Activated T-cell treated with anti-CD3 and anti-CD28 coated beads for 4 hours (primary cell): ENCODE data around the gene STK35.

Experiments used
- DNase-seq: peaks from one replicate; pipeline ENCODE4 v3.0.0-alpha.2; 2020

Gene STK35

DNA sequence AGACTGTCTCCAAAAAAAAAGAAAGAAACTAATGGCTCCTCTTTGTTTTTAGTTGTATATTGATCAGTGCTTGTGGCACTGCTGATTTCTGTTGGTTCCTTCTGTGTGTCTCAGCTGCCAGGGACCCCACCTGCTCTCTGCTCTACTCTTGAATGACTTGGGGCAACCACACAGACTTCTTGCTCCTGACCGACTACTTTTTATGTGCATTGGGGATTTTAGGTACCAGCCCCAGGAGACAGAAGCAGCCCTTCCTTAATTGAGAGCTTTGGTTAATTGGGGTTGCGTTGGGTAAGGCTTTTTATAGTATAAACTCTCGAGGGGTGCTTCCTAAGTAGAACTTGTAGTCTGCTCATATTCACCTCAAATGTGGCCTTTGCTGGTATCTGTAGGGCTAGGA is 6.9 kb downstream of the STK35 start:
- DNase-seq, result no peak

DNA sequence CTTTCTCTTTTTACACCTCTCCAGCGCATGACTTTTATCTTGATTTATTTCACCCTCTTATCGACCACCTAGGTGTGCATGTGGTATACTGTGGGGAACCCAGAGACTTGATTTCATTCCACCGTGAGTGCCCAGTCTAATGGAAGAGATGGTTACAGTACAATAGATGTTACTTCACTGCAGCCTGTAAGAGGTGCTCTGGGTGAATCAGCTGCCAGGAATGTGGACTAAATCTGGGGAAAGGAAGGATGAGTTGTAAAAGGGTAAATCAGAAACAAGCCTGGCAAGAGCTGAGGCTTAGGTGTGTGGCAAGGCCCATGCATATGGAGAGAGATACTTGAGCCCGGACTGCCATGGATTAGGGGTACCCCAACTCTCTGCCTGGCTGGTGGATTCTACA is 7.4 kb downstream of the STK35 start:
- no peak for DNase-seq

DNA sequence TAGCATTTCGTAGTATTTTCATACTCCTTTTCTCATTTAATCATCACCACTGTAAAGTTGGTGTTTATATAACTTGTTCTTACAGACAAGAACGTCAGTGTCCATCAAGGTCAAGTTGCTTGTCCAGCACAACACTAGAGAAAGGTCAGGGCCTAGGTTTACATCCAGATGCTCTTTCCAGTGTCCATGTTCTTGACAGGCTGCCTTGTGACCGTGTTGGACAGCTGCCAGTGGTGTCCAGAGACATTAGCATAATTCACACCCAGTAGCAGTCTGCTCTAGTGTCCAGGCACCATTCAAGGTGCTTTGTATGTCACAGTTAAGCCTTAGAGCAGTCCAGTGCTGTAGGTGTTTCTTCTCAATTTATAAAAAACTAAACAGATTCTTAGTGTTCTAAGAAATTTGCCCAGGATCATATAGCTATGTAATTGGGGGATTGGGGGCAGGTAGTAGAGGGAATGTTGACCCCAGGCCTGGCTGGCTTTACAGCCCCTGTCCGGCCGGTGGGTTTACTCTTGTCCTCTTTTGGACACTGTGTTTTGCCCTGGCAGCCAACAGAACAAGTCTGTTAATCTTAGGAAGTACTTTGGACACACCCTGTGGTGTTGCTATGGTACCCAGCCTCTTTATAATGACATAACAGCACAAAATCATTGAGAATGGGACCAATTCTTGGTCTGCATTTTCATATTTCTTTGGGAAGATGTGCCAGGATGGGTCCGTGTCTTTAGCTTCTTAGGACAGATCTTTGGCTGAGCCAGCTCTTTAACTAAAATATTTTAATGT is 8.0 kb downstream of the STK35 start:
- DNase-seq, result no peak

DNA sequence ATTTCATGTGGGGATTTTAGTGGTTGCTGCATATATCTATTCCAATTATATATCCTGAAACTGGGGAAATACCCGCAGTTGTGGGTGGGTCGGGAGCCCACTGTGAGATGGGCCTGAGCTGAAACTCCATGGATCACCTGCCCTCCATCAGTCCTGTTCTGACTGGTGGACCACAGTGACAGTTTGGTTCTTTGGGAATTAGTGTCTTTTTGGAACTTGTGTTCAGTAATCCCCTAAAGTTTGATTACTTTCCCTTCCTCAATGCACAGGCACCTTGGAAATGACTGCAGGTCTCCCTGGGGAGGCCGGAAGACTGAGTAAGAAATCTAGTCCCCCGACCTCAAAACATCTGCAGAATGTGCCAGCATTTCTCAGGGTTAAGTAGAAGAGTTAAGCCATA is 11.3 kb downstream of the STK35 start:
- no peak for DNase-seq

DNA sequence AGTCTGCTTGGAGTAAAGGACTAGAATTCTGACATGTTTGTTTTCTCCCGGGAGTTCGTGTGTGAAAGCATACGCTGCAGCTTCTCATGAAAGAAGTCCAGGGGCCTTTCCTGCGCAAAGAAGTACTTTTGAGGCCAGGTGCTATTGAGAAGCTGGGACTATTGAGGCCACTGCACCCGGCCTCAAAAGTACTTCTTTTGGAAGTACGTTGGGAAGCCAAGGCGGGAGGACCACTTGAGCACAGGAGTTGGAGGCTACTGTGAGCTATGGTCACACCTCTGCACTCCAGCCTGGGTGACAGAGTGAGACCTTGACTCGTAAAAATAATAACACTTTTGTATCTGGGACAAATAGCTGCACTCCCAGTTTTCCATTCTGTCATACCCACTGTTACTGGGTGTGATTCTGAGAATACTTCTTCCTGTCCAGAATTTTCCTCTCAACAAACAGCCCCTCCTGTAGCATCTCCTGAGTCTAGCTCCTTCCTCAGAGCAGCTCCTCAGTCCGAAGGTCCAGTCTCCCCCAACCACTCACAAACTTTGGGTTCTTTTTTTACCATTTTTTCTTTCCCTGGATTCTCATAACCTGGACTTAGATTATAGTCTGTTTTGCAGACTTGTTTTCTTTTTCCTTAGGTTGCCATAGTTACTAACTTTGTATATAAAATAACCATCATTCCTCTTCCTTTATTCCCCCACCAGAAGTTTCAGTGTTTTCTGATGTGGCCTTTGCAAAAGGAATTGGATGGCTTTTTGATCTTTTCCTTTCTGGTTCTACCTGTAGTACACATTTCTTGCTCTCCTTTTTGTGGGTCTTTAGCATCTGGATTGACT is 12.7 kb downstream of the STK35 start:
- no peak for DNase-seq

DNA sequence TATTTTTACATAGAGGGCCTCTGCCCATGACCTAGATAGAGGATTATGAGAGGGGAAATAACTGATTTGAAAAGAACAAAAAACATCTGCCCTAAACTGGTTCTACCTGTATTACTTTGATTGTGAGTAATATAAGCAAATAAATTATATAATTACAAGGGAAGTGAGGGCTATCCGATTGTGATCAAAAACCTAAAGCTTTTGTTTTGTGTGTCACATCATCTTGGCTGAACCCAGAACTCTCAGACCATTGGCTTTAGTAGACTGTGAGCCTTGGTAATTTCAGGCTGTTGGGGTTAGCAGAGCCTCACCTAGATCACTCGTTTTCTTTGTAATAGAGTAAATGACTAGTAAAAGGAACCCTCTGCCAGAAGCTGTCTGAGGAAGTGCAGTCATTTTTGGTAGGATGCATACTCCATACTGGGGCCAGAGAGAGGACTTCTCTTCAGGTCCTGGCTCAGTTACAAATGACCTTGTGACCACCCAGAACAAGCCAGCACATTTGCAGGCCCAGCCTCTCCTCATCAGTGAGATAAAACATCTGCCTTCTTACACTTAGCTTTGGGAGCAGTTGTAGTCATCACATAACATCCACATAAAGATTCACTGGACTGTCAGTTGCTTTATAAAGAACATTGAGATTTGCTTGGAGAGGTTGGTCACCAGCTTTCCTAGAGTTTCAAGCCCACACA is 13.5 kb downstream of the STK35 start:
- DNase-seq, result no peak

DNA sequence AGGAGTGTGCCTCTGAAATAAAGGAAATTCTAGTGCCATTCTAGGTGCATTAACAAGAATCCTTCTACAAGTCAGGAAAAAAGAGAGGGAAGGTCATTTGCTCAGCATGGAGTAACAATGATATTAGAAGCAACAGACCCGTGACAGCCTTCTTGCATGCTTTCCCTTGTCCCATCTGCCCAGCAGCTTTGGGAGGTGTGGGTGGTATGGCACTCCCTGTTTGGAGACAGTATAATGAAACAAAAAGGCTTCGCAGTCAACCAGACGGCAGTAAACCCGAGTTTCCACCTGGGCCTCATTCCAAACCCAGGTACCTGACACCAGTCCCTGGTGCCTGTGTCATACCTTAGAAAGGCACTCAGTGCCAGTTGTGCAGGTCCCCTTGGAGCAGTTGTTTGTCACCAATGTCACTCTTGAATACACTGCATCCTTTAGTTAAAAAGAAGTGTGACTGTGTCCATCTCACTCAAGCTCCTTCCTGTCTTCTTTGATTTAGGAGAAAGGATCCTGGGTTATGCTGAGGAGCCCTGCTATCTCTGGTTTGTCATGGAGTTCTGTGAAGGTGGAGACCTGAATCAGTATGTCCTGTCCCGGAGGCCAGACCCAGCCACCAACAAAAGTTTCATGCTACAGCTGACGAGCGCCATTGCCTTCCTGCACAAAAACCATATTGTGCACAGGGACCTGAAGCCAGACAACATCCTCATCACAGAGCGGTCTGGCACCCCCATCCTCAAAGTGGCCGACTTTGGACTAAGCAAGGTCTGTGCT is 14.7 kb downstream of the STK35 start:
- DNase-seq, result no peak

DNA sequence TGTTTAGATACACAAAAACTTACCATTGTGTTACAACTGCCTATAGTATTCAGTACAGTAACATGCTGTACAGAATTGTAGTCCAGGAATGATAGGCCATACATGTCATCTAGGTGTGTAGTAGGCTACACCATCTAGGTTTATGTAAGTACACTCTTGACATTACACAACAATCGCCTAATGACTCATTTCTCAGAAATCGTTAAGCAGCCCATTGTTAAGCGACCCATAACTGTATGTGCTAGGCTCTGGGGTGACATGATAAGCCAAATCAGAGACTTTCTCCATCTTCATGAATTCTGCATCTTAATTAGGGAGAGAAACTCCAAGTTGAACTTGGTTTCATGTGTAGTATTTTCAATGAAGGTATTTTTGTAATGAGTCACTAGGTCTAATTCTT is 17.2 kb downstream of the STK35 start:
- no peak for DNase-seq

DNA sequence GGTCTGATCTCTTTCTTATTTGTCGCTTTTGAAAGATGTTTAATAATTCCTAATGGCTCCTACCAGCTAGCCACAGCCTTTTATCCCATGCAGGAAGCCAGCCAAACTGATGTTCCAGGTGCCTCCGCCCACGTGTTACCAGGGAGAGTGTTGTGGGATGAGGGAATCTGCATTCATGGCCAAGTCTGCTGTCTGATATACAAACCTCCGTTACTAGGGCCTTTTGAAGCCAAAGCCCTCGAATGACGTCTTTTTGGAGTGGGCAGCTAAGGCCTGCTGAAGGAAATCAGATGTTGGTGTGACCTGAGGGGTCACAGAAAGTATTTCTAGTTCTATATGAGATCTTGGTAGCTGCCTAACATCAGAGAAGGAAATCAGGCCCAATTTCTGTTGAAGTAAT is 21.3 kb downstream of the STK35 start:
- DNase-seq, result no peak

DNA sequence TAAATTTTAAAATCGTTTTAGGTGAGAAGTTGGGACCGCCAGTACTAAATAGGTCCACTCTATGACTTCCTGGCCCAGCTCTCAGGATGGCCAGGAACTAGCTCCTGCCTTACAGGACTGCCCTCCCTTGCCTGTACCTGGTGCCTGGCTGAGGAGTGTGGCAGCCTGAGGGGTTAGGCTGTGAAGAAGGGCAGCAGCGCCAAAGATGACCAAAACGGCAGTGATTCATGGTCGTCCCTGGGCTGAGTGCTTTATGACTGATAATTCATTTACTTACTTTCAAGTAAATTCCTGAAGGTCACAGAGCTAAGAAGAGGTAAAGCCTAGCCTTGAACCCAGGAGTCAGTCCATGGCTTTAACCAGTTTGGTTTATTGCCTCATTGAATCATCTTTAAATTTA is 22.1 kb downstream of the STK35 start:
- no peak for DNase-seq

DNA sequence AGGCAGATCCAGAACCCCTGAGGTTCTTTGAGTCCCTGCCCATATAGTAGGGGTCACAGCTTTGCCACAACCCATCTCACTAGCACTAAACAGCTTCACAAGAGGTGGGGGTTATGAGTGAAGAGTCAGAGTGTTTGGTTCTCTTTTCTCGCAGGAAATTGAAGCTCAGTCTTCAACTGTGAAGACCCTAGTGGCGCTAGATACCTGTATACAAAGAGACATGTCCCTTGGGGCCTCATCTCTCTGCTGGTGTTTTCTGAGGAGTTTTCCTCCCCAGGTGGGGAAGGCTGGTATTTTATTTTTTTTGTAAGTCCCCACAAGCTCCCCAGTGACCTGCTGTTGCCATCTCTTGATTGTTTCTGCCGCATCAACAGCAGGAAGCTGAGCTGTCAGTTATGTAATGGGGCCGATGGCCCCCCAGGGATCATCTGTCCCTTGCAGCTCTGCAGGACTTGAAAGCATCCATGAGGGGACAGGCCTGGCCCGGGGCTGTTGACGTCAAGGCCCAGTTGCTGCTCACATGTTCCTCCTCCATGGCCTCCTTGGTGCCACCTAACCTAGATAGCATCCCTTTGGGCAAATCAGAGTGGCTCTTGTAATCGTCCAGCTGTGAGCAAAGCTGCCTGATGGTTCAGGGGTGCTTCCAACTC is 23.1 kb downstream of the STK35 start:
- no peak for DNase-seq

DNA sequence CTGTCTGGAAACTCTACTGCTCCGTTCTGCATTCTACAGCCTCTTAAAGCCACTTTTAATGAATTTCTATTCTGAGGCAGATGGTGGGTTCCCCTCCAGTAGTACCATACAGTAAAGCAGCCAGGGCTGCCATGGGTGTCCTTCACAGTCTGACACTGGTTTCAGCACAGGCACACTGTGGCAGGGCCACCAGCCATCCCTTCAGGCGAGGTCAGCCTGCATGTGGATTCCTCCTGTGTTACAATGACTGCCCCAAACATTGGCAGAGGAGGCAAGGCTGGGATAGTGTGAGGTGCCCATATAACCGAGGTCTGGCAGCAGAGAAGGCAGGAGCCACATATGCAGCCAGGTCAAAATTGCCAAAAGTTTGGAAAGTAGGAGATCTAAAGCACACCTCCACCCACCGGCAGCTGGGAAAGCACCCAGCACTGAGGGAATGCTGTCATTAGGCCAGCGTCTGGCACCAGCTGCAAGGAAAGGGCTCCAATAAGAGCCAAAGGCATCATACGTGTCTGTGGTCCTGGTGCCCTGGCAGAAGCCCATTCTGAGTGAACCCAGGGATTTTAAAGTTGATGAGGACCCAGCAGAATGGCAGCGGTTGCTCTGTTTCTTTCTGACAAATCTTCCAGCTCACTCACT is 24.0 kb downstream of the STK35 start:
- DNase-seq, result no peak

DNA sequence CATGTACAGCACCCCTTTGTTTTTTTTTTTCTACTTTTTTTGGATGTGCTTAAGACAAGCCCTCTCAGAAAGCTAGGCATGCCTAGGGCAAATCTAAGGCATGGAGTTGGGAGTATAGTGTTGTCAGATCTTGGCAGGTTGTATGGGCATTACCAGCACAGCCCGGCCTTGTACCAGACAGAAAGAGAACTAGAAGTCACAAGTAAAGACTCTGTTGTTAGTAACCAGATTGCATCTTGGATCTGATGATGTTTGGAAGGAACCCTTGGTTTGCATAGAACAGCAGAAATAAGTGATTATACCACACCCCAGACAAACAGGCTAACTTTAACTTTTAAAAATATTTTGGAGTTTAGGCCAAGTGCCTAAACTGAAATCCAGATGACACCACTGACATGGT is 25.6 kb downstream of the STK35 start:
- no peak for DNase-seq

DNA sequence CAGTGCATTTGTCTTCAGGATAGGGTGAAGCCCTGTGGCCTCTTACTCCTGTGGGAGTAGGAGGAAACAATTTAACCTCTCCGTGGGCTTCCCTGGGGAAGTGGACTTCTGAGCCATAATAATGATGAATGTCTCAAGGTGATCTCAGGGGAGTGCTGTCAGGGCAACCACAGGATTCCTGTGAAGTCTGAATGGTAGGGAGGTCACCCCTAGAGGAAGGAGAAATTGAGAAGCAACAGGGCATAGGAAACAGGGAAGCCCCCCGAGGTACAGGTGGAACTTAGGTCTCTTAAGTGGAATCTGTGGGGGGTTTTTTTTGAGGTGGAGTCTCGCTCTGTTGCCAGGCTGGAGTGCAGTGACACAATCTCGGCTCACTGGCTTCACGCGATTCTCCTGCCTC is 26.9 kb downstream of the STK35 start:
- no peak for DNase-seq

DNA sequence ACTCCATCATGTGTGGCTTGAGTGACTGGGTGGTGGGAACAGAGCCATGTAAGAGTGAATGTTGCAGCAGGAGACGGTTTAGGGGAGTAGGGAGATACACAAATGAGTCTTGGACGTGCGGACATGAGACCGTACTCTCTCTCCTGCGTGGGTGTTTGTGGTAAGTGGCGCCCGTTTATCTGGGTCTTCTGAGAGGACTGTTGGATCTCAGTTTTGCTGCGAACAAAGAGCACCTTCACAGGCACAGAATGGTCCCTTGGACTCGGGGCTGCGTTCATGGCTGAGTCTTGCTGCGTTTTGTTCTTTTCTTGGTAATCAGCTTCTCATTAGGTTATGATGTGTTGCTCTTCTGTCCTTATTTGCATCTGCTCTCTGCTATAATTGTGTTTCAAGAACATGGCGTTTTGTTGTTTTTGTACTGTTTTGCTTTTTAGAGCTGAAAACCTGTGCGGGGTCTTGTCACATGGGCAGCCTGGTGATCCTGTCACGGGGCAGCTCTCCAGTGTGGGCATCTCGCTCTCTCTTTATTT is 28.5 kb downstream of the STK35 start:
- no peak for DNase-seq

DNA sequence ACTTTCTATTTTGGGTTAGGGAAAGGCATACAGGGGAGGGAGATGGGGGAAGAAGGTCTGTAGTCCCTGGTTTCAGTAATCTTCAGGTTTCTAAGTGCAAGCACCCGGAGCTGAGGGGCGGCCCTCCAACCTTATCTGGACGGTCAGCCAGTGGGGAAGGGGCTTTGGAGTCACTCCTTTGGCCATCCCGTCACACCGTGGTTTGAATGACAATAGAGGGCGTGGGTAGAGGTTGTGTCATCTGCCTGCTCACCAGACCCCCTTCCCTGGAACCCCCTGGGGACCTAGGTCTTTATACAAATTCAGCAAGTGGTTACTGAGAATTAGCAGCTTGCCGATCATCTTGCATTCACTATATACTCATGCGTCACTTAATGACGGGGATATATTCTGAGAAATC is 29.1 kb downstream of the STK35 start:
- no peak for DNase-seq

DNA sequence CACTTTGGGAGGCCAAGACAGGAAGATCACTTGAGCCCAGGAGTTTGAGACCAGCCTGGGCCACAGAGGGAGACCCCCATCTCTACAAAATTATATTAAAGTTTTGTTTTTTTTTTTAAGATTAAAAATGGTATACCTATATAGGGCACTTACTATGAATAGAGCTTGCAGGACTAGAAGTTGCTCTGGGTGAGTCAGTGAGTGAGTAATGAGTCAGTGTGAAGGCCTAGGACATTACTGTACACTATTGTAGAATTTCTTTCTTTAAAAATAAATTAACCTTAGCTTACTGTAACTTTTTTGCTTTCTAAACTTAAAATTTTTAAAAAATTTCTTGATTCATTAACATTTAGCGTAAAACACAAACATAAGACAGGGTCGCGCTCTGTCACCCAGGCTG is 29.7 kb downstream of the STK35 start:
- no peak for DNase-seq

DNA sequence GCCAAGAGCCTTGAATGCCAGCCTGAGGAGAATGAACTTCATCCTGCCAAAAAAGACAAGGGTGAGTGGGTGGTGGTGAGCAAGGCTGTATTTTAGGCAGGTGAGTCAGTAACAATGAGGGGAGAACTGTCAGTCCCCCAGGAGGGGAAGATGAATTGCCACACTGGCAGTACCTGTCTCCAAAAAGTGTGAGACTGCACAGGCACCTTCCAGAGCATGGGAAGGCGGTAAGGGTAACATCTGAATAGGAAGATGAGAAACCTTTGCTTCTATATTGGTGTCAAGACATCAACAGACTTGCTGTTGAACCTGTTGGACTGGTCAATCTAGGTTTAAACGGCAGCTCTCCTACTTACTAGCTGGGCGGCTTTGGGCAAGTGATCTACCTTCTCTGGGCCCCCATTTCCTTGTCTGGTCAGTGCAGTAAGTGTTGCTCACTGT is 30.9 kb downstream of the STK35 start:
- no peak for DNase-seq

DNA sequence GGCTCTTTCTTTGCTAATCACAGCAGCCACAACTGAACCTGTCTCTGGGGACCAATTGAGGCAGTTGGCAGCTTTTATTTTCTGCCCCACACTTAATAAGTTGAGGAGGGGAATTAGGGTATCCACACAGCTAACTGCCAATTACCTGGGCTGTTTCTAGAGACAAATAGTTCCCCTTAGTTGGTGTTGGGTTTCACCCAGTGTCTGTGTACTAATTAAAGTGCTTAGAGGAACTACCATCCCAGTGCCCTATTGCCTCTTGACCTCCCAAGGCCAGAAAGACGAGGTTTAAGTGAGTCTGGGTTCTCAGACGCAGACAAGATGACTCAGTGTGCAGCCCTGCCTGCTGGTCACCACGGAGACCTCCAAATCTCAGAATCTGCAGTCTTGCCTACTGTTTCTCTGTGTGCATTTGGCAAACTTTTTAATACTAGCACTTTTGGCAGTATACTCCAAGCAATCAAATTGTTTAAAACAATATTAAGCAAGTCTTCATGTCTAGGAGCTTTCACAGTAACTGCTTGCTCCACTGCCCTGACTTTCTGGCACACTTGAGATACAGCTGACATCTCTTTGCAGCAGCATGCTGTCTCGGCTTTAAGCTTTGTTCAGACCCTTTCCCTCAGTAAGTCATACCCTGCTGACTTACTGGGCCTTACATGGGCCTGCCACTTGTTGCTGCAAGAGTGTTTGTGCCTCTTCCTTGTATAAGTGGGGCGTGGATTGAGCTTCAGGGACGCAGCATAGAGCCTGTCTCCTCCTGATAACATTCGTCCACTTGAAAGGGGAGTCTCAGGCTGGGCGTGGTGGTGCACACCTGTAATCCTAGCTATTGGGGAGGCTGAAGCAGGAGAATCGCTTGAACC is 31.9 kb downstream of the STK35 start:
- DNase-seq, result no peak

DNA sequence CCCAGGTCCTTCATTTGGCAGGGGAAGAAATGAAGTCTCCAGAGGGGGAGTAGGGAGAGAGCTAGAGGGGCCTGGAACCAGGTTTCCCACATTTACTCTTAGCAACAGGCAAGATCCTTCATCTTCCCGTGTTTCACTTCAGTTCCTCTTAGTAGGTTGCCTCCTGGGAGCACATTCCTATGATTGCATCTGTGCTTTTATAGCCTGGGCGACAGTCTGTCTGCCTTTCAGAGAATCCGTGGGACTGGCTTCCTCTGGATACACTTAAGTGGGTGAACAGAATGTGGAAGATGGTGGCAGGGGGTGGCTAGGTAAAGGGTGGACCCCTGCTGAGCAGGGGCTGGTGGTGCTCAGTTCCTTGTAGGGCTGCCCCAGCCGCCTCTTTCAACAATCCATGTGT is 33.4 kb downstream of the STK35 start:
- no peak for DNase-seq

DNA sequence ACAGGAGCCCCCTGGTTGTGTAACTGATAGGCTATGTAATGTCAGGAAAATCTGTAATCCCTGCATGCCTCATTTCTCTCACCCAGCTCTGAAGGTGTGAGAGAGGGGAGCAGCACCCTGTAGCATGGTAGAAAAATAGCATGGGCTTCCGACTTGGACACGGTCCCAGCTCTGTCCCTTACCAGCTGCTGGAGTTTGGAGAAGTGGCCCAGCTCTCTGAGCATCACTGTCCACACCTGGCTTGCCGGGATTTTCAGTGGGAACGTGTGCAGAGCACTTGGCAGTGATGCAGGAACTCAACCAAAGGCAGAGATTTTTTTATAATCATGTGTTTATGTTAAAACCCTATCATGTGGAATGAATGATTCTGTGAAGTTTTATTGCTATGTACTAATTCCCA is 34.6 kb downstream of the STK35 start:
- no peak for DNase-seq
